Parathyroid adenoma (tissue), 2 donors: Measurements from ENCODE around the gene PRDM15.

Source experiments
- H2AFZ ChIP-seq: fragments of 300-600 bp; sonication (generic); one replicate; pipeline ENCODE4 v1.7.0; 2017; ENCODE audit warnings: antibody characterized with exemption, mild to moderate bottlenecking
- H3K27ac ChIP-seq: fragments of 300-600 bp; sonication (generic); one replicate; pipeline ENCODE4 v1.7.0; 2017
- H3K27me3 ChIP-seq: fragments of 300-600 bp; sonication (generic); one replicate; pipeline ENCODE4 v1.7.0; 2017; ENCODE audit warnings: low read length; ENCODE audit not compliant: control insufficient read depth, insufficient read depth
- H3K36me3 ChIP-seq: fragments of 300-600 bp; sonication (generic); one replicate; pipeline ENCODE4 v1.7.0; 2017; ENCODE audit warnings: low read length; ENCODE audit not compliant: control insufficient read depth, insufficient read depth
- H3K4me1 ChIP-seq: fragments of 300-600 bp; sonication (generic); one replicate; pipeline ENCODE4 v1.7.0; 2017; ENCODE audit warnings: control low read depth
- H3K4me2 ChIP-seq: fragments of 300-600 bp; sonication (generic); one replicate; pipeline ENCODE4 v1.7.0; 2017; ENCODE audit warnings: low read length
- H3K4me3 ChIP-seq: fragments of 300-600 bp; sonication (generic); one replicate; pipeline ENCODE4 v1.7.0; 2017; ENCODE audit warnings: low read depth, low read length
- H3K79me2 ChIP-seq: fragments of 300-600 bp; sonication (generic); one replicate; pipeline ENCODE4 v1.7.0; 2017; ENCODE audit warnings: control low read depth
- H3K9ac ChIP-seq: fragments of 300-600 bp; sonication (generic); one replicate; pipeline ENCODE4 v1.7.0; 2017; ENCODE audit warnings: mild to moderate bottlenecking
- H3K9me3 ChIP-seq: fragments of 300-600 bp; sonication (generic); one replicate; pipeline ENCODE4 v1.7.0; 2017; ENCODE audit warnings: low read length; ENCODE audit not compliant: control insufficient read depth
- CTCF ChIP-seq: fragments of 300-600 bp; sonication (generic); IDR thresholded peaks from one replicate; pipeline ENCODE4 v1.7.0; 2017; ENCODE audit warnings: antibody characterized with exemption, mild to moderate bottlenecking
- donor health status: primary hyperparathyroidism.

The PRDM15 gene

GRCh38 chr21:41879190-41879998 is at the start of gene PRDM15:
Gene PRDM15, minus strand, starts transcription at chr21:41879344. Its CDS starts 18,981 bp downstream, at chr21:41860363.
- Histone ChIP-seq H3K36me3 (no peaks in the 10 kb centered on the region), H3K4me2 (peak within 1 kb of the TSS; percentile 88), H3K27me3 (no peaks in the 10 kb centered on the region), H3K9ac (no peak within 1 kb of the TSS), H2AFZ (peak within 1 kb of the TSS; percentile 95), H3K4me1 (no peaks in the 10 kb centered on the region), H3K79me2 (peaks cover 2% of the 10 kb centered on the region), H3K27ac (peak within 1 kb of the TSS; percentile 74), H3K4me3 (peak within 1 kb of the TSS; percentile 56), H3K9me3 (no peaks in the 10 kb centered on the region)
- no peak for TF ChIP-seq CTCF

GRCh38 chr21:41928621-41929220 is 49.6 kb upstream of the PRDM15 start:
- Histone ChIP-seq H3K9me3 (no peaks in the 10 kb centered on the region), H3K9ac (no peak overlapping the region), H3K4me3 (no peak overlapping the region), H2AFZ (no peak overlapping the region), H3K27ac (no peak overlapping the region), H3K4me1 (peaks cover 15% of the 10 kb centered on the region), H3K36me3 (no peaks in the 10 kb centered on the region), H3K27me3 (no peaks in the 10 kb centered on the region), H3K79me2 (peaks cover 11% of the 10 kb centered on the region), H3K4me2 (no peak overlapping the region)
- TF ChIP-seq CTCF: no peak

- no peaks in the 10 kb centered on the region for H3K36me3 ChIP-seq
- TF ChIP-seq CTCF: no peak
- H3K27me3 ChIP-seq: no peaks in the 10 kb centered on the region
- no peak overlapping the region for H3K27ac ChIP-seq
- no peak overlapping the region for H3K4me2 ChIP-seq
- peaks cover 15% of the 10 kb centered on the region for H3K4me1 ChIP-seq
- H3K79me2 ChIP-seq: peaks cover 12% of the 10 kb centered on the region
- H3K9me3 ChIP-seq: no peaks in the 10 kb centered on the region
- H3K9ac ChIP-seq: no peak overlapping the region
- H2AFZ ChIP-seq: no peak overlapping the region
- H3K4me3 ChIP-seq: no peak overlapping the region
Measured at GRCh38 chr21:41927727-41928409, 48.7 kb upstream of the PRDM15 start.

- TF ChIP-seq CTCF: no peak
- Histone ChIP-seq H3K9ac (no peak overlapping the region), H3K4me1 (peaks cover 16% of the 10 kb centered on the region)
Measured at GRCh38 chr21:41926807-41927171, 47.6 kb upstream of the PRDM15 start.

More at GRCh38 chr21:41926807-41927171, 47.6 kb upstream of the PRDM15 start:
- Histone ChIP-seq H3K79me2 (peaks cover 14% of the 10 kb centered on the region), H3K4me3 (peak overlapping the region; percentile 47), H3K9me3 (no peaks in the 10 kb centered on the region), H3K27me3 (no peaks in the 10 kb centered on the region), H3K36me3 (no peaks in the 10 kb centered on the region), H3K27ac (peak overlapping the region; percentile 69), H2AFZ (peak overlapping the region; percentile 64), H3K4me2 (peak overlapping the region; percentile 39)
